ENCODE data around the gene NCOA7.

NCOA7 gene

DNA sequence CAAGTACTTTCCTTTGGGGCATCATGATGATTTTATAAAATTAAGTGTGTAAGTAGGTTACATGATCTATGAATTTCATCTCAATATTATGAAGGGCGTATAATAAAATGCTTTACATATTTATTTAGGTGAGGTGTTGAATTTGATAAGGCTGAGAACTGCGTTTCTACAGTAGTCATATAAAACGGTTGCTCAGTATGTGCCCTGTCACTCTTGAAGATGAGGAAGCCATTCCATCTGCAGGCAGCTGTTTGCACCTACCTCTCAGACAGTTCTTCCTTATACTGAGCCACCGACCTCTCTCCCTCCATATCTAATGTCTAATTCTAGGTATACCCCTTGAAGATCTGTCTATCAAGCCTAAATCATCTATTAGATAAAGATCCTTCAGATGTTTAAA lies 16.1 kb downstream of the NCOA7 start:
- H3K4me3 ChIP-seq (replicated peaks; ENCODE audit: low read depth, low read length) = no peak overlapping the region
- TF ChIP-seq, protein P1, sequence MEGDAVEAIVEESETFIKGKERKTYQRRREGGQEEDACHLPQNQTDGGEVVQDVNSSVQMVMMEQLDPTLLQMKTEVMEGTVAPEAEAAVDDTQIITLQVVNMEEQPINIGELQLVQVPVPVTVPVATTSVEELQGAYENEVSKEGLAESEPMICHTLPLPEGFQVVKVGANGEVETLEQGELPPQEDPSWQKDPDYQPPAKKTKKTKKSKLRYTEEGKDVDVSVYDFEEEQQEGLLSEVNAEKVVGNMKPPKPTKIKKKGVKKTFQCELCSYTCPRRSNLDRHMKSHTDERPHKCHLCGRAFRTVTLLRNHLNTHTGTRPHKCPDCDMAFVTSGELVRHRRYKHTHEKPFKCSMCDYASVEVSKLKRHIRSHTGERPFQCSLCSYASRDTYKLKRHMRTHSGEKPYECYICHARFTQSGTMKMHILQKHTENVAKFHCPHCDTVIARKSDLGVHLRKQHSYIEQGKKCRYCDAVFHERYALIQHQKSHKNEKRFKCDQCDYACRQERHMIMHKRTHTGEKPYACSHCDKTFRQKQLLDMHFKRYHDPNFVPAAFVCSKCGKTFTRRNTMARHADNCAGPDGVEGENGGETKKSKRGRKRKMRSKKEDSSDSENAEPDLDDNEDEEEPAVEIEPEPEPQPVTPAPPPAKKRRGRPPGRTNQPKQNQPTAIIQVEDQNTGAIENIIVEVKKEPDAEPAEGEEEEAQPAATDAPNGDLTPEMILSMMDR (IDR thresholded peaks at IDR 0.05; ENCODE audit: low read depth, low read length, missing control alignments) = no peak
- DNase-seq (ENCODE audit: extremely low read depth, low read depth) = no peak

DNA sequence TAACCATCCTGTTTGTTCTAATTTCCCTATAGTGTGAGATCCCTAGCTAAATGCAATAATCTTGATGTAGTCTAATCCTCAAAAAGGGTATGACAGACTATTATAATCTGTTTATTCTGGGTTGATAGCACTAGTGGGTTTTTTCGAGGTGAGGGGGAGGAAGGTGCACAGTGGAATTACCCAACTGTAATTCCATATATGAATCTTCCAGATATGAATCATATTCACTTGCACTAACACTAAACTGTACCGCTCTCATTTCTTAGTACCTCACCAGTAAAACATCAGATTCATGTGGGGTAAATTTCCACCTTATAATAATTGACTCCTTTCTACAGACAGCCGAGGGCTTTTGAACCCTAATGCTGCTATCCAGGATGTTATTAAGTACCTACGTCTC lies 16.5 kb downstream of the NCOA7 start:
- TF ChIP-seq, protein P1 (IDR thresholded peaks at IDR 0.05; ENCODE audit: low read depth, low read length, missing control alignments) = no peak
- no peak for DNase-seq (ENCODE audit: extremely low read depth, low read depth)
- no peak overlapping the region for H3K4me3 ChIP-seq (replicated peaks; ENCODE audit: low read depth, low read length)

DNA sequence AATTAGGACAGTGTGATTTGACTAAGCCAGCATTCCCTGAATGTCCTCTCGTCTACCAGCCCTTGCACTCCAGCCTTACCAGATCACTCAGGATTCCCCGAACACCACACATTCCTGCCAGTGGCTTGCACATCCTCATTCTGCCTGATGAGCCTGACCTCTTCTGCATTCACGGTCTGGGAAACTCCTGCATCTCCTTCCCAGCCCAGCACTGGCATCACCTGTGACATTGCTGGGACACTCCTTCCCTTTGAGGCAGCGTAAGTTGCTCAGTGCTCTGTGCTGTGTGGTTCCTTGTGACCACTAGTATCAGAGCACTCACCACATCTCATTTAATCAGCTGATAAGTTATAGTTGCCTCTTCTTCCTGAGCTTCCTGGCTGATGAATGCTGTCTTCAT lies 17.3 kb downstream of the NCOA7 start:
- TF ChIP-seq, protein P1 (IDR thresholded peaks at IDR 0.05; ENCODE audit: low read depth, low read length, missing control alignments) = no peak
- no peak overlapping the region for H3K4me3 ChIP-seq (replicated peaks; ENCODE audit: low read depth, low read length)
- no peak for DNase-seq (ENCODE audit: extremely low read depth, low read depth)

DNA sequence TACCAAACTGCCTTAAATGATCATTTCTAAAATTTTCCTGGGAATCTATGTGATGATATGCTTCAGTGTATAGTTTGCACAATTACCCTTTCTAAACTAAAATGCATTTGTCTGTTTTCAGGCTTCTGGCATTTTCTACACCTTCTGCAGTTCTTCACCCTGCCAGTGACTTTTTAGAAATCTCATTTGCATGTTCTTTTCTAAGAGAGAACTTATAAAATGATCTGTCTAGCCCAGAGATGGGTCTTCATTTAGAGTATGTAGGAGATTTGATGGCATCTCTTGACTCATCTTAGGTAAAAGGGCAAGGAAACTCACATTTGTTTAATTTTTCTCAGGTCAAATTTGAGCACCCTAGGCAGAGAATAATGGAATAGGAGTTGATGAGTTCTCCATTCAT lies 17.8 kb downstream of the NCOA7 start:
- no peak overlapping the region for H3K4me3 ChIP-seq (replicated peaks; ENCODE audit: low read depth, low read length)
- DNase-seq (ENCODE audit: extremely low read depth, low read depth) = no peak
- TF ChIP-seq, protein P1 (IDR thresholded peaks at IDR 0.05; ENCODE audit: low read depth, low read length, missing control alignments) = no peak

DNA sequence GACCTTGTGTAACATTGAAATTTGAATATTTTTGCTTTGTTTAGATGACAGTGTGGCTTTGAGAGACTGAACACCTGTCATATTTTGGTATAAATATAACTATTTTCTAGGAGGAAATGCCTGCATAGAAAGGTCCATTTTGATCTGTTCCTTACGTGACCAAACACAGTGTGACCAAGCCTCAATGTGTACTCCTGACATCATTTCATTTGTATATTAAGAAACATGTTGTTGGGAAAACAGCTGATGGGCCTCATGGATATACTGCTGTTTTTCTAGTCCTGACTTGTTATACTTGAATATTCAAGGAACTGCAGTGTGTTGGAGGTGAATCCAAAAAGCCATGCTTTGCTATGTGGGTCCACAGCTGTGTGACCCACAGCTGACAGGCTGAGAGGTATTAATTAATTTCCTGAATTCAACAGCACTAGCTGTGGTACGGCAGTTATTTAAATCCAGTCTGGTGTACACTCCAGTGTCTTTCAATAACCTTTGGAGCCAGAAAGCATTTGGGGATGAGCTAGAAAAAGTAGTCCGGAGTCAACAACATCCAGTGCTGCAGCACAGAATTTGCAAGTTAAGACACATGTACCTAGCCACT lies 18.9 kb downstream of the NCOA7 start:
- TF ChIP-seq, protein P1 (IDR thresholded peaks at IDR 0.05; ENCODE audit: low read depth, low read length, missing control alignments) = no peak
- no peak overlapping the region for H3K4me3 ChIP-seq (replicated peaks; ENCODE audit: low read depth, low read length)
- no peak for DNase-seq (ENCODE audit: extremely low read depth, low read depth)

DNA sequence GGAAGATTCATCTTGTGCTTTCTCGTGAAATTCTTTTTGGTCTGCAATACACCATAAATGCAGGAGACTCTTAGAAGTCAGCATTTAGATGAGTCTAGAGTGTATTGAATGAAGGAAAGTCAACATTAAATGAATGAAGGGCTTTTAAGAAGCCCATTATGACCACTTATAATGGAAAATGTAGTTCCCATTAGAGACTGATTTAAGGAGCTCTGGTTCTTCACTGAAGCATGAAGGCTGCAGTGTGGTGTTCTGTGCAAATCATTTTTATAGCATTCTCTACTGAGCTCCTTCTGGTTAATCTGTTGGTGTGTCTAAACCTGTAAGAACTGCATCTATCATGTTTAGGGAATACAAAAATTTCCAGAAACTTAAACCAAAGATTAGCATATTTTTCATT lies 19.7 kb downstream of the NCOA7 start:
- no peak overlapping the region for H3K4me3 ChIP-seq (replicated peaks; ENCODE audit: low read depth, low read length)
- DNase-seq (ENCODE audit: extremely low read depth, low read depth) = no peak
- TF ChIP-seq, protein P1 (IDR thresholded peaks at IDR 0.05; ENCODE audit: low read depth, low read length, missing control alignments) = no peak

DNA sequence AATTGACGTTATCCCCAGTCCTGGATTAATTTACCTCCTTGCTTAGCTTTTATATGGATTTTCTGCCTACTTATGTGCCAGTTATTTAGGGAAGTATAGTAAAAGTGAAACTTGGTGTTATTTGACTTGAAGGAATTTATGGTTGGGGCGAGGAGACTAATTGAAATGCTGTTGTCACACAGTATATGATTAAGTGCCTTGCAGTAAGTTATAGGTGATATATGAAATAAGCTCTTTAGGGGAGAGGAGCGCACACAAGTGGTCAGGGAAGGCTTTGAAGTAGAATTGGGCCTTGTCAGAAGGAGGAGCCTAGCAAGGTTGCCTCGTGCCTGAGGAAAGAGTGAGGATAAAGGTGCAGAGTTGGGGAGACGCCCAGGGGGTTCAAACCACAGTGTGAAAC lies 20.5 kb downstream of the NCOA7 start:
- H3K4me3 ChIP-seq (replicated peaks; ENCODE audit: low read depth, low read length) = no peak overlapping the region
- TF ChIP-seq, protein P1 (IDR thresholded peaks at IDR 0.05; ENCODE audit: low read depth, low read length, missing control alignments) = no peak
- DNase-seq (ENCODE audit: extremely low read depth, low read depth) = no peak

Measured in HFF-Myc (cell line).